HL-60 (cell line): ENCODE measurements around the gene CNDP2.

Experiments
- GABPA ChIP-seq: IDR thresholded peaks from 2 replicates; pipeline ENCODE4 v1.6.1; 2012; ENCODE audit warnings: low read depth
- POLR2AphosphoS5 ChIP-seq: IDR thresholded peaks from 2 replicates; pipeline ENCODE4 v1.6.1; 2012; ENCODE audit warnings: low read depth
- SPI1 ChIP-seq: IDR thresholded peaks from 2 replicates; pipeline ENCODE4 v1.6.1; 2012; ENCODE audit warnings: low read depth, mild to moderate bottlenecking, borderline replicate concordance
- TF ChIP-seq, protein P1 (sequence below): IDR thresholded peaks from one replicate; pipeline ENCODE4 v1.5.1; 2011; ENCODE audit warnings: low read length, control low read depth, inconsistent platforms; ENCODE audit not compliant: insufficient read depth
- TF ChIP-seq, protein P2 (sequence below): IDR thresholded peaks from 2 replicates; pipeline ENCODE4 v1.6.1; 2012; ENCODE audit warnings: low read depth; ENCODE audit not compliant: insufficient replicate concordance

- TF ChIP-seq, protein P1, sequence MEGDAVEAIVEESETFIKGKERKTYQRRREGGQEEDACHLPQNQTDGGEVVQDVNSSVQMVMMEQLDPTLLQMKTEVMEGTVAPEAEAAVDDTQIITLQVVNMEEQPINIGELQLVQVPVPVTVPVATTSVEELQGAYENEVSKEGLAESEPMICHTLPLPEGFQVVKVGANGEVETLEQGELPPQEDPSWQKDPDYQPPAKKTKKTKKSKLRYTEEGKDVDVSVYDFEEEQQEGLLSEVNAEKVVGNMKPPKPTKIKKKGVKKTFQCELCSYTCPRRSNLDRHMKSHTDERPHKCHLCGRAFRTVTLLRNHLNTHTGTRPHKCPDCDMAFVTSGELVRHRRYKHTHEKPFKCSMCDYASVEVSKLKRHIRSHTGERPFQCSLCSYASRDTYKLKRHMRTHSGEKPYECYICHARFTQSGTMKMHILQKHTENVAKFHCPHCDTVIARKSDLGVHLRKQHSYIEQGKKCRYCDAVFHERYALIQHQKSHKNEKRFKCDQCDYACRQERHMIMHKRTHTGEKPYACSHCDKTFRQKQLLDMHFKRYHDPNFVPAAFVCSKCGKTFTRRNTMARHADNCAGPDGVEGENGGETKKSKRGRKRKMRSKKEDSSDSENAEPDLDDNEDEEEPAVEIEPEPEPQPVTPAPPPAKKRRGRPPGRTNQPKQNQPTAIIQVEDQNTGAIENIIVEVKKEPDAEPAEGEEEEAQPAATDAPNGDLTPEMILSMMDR: no peak
- TF ChIP-seq, protein P2, sequence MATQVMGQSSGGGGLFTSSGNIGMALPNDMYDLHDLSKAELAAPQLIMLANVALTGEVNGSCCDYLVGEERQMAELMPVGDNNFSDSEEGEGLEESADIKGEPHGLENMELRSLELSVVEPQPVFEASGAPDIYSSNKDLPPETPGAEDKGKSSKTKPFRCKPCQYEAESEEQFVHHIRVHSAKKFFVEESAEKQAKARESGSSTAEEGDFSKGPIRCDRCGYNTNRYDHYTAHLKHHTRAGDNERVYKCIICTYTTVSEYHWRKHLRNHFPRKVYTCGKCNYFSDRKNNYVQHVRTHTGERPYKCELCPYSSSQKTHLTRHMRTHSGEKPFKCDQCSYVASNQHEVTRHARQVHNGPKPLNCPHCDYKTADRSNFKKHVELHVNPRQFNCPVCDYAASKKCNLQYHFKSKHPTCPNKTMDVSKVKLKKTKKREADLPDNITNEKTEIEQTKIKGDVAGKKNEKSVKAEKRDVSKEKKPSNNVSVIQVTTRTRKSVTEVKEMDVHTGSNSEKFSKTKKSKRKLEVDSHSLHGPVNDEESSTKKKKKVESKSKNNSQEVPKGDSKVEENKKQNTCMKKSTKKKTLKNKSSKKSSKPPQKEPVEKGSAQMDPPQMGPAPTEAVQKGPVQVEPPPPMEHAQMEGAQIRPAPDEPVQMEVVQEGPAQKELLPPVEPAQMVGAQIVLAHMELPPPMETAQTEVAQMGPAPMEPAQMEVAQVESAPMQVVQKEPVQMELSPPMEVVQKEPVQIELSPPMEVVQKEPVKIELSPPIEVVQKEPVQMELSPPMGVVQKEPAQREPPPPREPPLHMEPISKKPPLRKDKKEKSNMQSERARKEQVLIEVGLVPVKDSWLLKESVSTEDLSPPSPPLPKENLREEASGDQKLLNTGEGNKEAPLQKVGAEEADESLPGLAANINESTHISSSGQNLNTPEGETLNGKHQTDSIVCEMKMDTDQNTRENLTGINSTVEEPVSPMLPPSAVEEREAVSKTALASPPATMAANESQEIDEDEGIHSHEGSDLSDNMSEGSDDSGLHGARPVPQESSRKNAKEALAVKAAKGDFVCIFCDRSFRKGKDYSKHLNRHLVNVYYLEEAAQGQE: no peak
- TF ChIP-seq POLR2AphosphoS5: no peak
- TF ChIP-seq SPI1: no peak
- no peak for TF ChIP-seq GABPA
Observed at GRCh38 chr18:74497324-74497676, 1.1 kb downstream of the CNDP2 start.
